Mesendoderm (in vitro differentiated cells): Measurements from ENCODE around the gene DCST2.

Source experiments
- DNase-seq: peaks from one replicate; pipeline ENCODE4 v3.0.0; 2013
- H2AK5ac ChIP-seq: 2 replicates; pipeline ENCODE4 v1.6.1; 2013; ENCODE audit warnings: low read length, inconsistent platforms
- H2BK120ac ChIP-seq: 2 replicates; pipeline ENCODE4 v1.6.1; 2013; ENCODE audit warnings: low read depth, mild to moderate bottlenecking, low read length, moderate library complexity, mixed read lengths
- H2BK15ac ChIP-seq: replicated peaks from 2 replicates; pipeline ENCODE4 v1.6.1; 2013; ENCODE audit warnings: low read depth, mild to moderate bottlenecking, moderate library complexity
- H2BK5ac ChIP-seq: 2 replicates; pipeline ENCODE4 v1.6.1; 2013; ENCODE audit warnings: low read length, inconsistent platforms
- H3K18ac ChIP-seq: 2 replicates; pipeline ENCODE4 v1.6.1; 2013; ENCODE audit warnings: mild to moderate bottlenecking, low read length, mixed read lengths
- H3K23ac ChIP-seq: one replicate; pipeline ENCODE4 v1.6.1; 2013; ENCODE audit warnings: low read length
- H3K27ac ChIP-seq: 2 replicates; pipeline ENCODE4 v1.5.1; 2013; ENCODE audit warnings: low read depth, mild to moderate bottlenecking, inconsistent platforms, low read length, moderate library complexity
- H3K27me3 ChIP-seq: 2 replicates; pipeline ENCODE4 v1.6.1; 2013; ENCODE audit warnings: low read length, control low read depth, mild to moderate bottlenecking, inconsistent platforms; ENCODE audit not compliant: insufficient read depth, poor library complexity
- H3K36me3 ChIP-seq: 2 replicates; pipeline ENCODE4 v1.6.1; 2013; ENCODE audit warnings: low read length, inconsistent platforms; ENCODE audit not compliant: control insufficient read depth, insufficient read depth
- H3K4ac ChIP-seq: one replicate; pipeline ENCODE4 v1.6.1; 2013; ENCODE audit warnings: low read depth, mild to moderate bottlenecking, low read length, moderate library complexity
- H3K4me1 ChIP-seq: 2 replicates; pipeline ENCODE4 v1.6.1; 2013; ENCODE audit warnings: low read depth, low read length, inconsistent platforms; ENCODE audit not compliant: control insufficient read depth
- H3K4me2 ChIP-seq: 2 replicates; pipeline ENCODE4 v1.6.1; 2013; ENCODE audit warnings: low read length
- H3K4me3 ChIP-seq: 2 replicates; pipeline ENCODE4 v1.5.1; 2013; ENCODE audit warnings: mild to moderate bottlenecking, low read length
- H3K56ac ChIP-seq: one replicate; pipeline ENCODE4 v1.6.1; 2013; ENCODE audit warnings: low read length
- H3K79me1 ChIP-seq: 2 replicates; pipeline ENCODE4 v1.6.1; 2013; ENCODE audit warnings: low read length, inconsistent platforms
- H3K79me2 ChIP-seq: 2 replicates; pipeline ENCODE4 v1.6.1; 2013; ENCODE audit warnings: mild to moderate bottlenecking, low read length; ENCODE audit not compliant: control insufficient read depth, insufficient read depth
- H3K9ac ChIP-seq: 2 replicates; pipeline ENCODE4 v1.6.1; 2013; ENCODE audit warnings: low read length, inconsistent platforms
- H4K5ac ChIP-seq: one replicate; pipeline ENCODE4 v1.6.1; 2013; ENCODE audit warnings: low read length
- H4K8ac ChIP-seq: one replicate; pipeline ENCODE4 v1.6.1; 2013; ENCODE audit warnings: low read depth, mild to moderate bottlenecking, control low read depth, low read length, moderate library complexity
- WGBS: extraction: QIAGEN DNeasy Blood & Tissue Kit; methylation state at CpG from one replicate; pipeline ENCODE4 v1.1.7; 2013; ENCODE audit warnings: low lambda C conversion rate, missing lambda C conversion rate; ENCODE audit not compliant: insufficient coverage; ENCODE audit errors: extremely low coverage; 5-methylcytosine and 5-hydroxymethylcytosine counted together

Gene DCST2

GRCh38 chr1:155012776-155013602 is 20.6 kb downstream of the DCST2 start:
- Histone ChIP-seq H4K8ac (no peak overlapping the region), H3K4me3 (no peak overlapping the region), H3K56ac (peak overlapping the region; percentile 62), H3K18ac (no peak overlapping the region), H3K36me3 (no peaks in the 10 kb centered on the region), H2BK120ac (no peak overlapping the region), H3K4me2 (no peak overlapping the region), H4K5ac (no peak overlapping the region), H3K79me1 (peaks cover 2% of the 10 kb centered on the region), H3K27me3 (no peaks in the 10 kb centered on the region), H2BK5ac (no peak overlapping the region), H3K9ac (no peak overlapping the region), H3K4ac (no peak overlapping the region), H3K27ac (no peak overlapping the region), H3K23ac (no peak overlapping the region), H2BK15ac (no peak overlapping the region), H2AK5ac (no peak overlapping the region), H3K4me1 (peaks cover 20% of the 10 kb centered on the region), H3K79me2 (no peaks in the 10 kb centered on the region)
- WGBS, result no CpG with 5 or more reads among the region's 3 CpGs
- no peak for DNase-seq

- H3K79me2 ChIP-seq, result peaks cover under 1% of the 10 kb centered on the region
Measured at GRCh38 chr1:155012026-155012546, 21.5 kb downstream of the DCST2 start.

GRCh38 chr1:155011437-155012025 is 22.1 kb downstream of the DCST2 start:
- DNase-seq, result no peak
- Histone ChIP-seq H3K79me1 (peaks cover 2% of the 10 kb centered on the region), H3K9ac (no peak overlapping the region), H3K27me3 (no peaks in the 10 kb centered on the region), H2BK15ac (no peak overlapping the region), H3K27ac (no peak overlapping the region), H3K18ac (no peak overlapping the region), H3K36me3 (no peaks in the 10 kb centered on the region), H2BK120ac (no peak overlapping the region), H2AK5ac (no peak overlapping the region), H3K4me3 (no peak overlapping the region), H3K4me2 (no peak overlapping the region), H4K8ac (no peak overlapping the region), H3K56ac (peak overlapping the region; percentile 54), H2BK5ac (no peak overlapping the region), H3K23ac (no peak overlapping the region), H4K5ac (no peak overlapping the region), H3K79me2 (peaks cover 3% of the 10 kb centered on the region), H3K4ac (no peak overlapping the region), H3K4me1 (peaks cover 16% of the 10 kb centered on the region)
- WGBS, result no CpG with 5 or more reads among the region's 6 CpGs

More at GRCh38 chr1:155012026-155012546, 21.5 kb downstream of the DCST2 start:
- H2BK15ac ChIP-seq, result no peak overlapping the region
- no peak overlapping the region for H3K4me2 ChIP-seq
- H3K23ac ChIP-seq, result no peak overlapping the region
- peaks cover 2% of the 10 kb centered on the region for H3K79me1 ChIP-seq
- no peak overlapping the region for H3K4ac ChIP-seq
- no peak overlapping the region for H3K18ac ChIP-seq
- H3K4me3 ChIP-seq, result no peak overlapping the region
- H4K8ac ChIP-seq, result no peak overlapping the region
- peak overlapping the region; percentile 54 for H3K56ac ChIP-seq
- peaks cover 17% of the 10 kb centered on the region for H3K4me1 ChIP-seq
- no peak overlapping the region for H2AK5ac ChIP-seq
- WGBS, result no CpG with 5 or more reads among the region's 9 CpGs
- no peaks in the 10 kb centered on the region for H3K27me3 ChIP-seq
- no peak overlapping the region for H3K27ac ChIP-seq
- H2BK120ac ChIP-seq, result no peak overlapping the region
- DNase-seq, result peak; percentile 94
- H3K9ac ChIP-seq, result peak overlapping the region; percentile 25
- peak overlapping the region; percentile 12 for H2BK5ac ChIP-seq
- H3K36me3 ChIP-seq, result no peaks in the 10 kb centered on the region
- H4K5ac ChIP-seq, result no peak overlapping the region

- no peak overlapping the region for H3K27ac ChIP-seq
- no peak overlapping the region for H2BK15ac ChIP-seq
- no CpG with 5 or more reads among the region's 5 CpGs for WGBS
- H3K4me3 ChIP-seq, result no peak overlapping the region
- H3K56ac ChIP-seq, result peak overlapping the region; percentile 38
- H3K79me1 ChIP-seq, result peaks cover 2% of the 10 kb centered on the region
- peaks cover 3% of the 10 kb centered on the region for H3K79me2 ChIP-seq
- peaks cover 16% of the 10 kb centered on the region for H3K4me1 ChIP-seq
- no peak overlapping the region for H3K23ac ChIP-seq
- H2AK5ac ChIP-seq, result no peak overlapping the region
- H2BK5ac ChIP-seq, result no peak overlapping the region
- no peak for DNase-seq
- H3K9ac ChIP-seq, result no peak overlapping the region
- no peak overlapping the region for H3K18ac ChIP-seq
- no peak overlapping the region for H2BK120ac ChIP-seq
- H3K4me2 ChIP-seq, result no peak overlapping the region
- H3K4ac ChIP-seq, result no peak overlapping the region
- H3K27me3 ChIP-seq, result no peaks in the 10 kb centered on the region
- H3K36me3 ChIP-seq, result no peaks in the 10 kb centered on the region
- H4K5ac ChIP-seq, result no peak overlapping the region
- no peak overlapping the region for H4K8ac ChIP-seq
Measured at GRCh38 chr1:155011004-155011416, 22.6 kb downstream of the DCST2 start.

GRCh38 chr1:155010211-155010918 is 23.2 kb downstream of the DCST2 start:
- Histone ChIP-seq H3K23ac (no peak overlapping the region), H3K4me2 (no peak overlapping the region), H3K79me2 (peaks cover 5% of the 10 kb centered on the region), H4K5ac (no peak overlapping the region), H3K4ac (no peak overlapping the region), H3K27ac (no peak overlapping the region), H3K18ac (no peak overlapping the region), H3K4me1 (peaks cover 16% of the 10 kb centered on the region), H3K79me1 (peaks cover 2% of the 10 kb centered on the region), H3K4me3 (no peak overlapping the region), H2AK5ac (no peak overlapping the region), H3K27me3 (no peaks in the 10 kb centered on the region), H2BK120ac (no peak overlapping the region), H2BK15ac (no peak overlapping the region), H4K8ac (no peak overlapping the region), H3K36me3 (no peaks in the 10 kb centered on the region), H2BK5ac (no peak overlapping the region), H3K9ac (no peak overlapping the region), H3K56ac (no peak overlapping the region)
- no CpG with 5 or more reads among the region's 11 CpGs for WGBS
- DNase-seq, result no peak
